Endometrial microvascular endothelial cells (primary cell): ENCODE measurements around the gene CIDEC. TPM values are rescaled to one million over a fixed set of nuclear protein-coding genes. Genes with fewer than 3 reads are reported as not detected.

Source experiments
- in situ Hi-C: cut with HindIII; loops from 2 replicates; pipeline ENCODE4 v1.10.0; 2017; ENCODE audit warnings: low sequenced_read_pairs, low pct_unique_long_range_greater_than_20kb; ENCODE audit errors: inconsistent ontology term
- total RNA-seq: library from RNA; depleted of rRNA; stranded (reverse); fragments of >200 nt; gene quantifications from one replicate; pipeline ENCODE4 v1.2.3, GENCODE V29; 2015; ENCODE audit errors: inconsistent ontology term

The CIDEC gene
- total RNA-seq = not detected

- in situ Hi-C loops = no loop called here
These were observed at the start of gene CIDEC for GRCh38 chr3:9879830-9880549. Gene CIDEC, minus strand, starts transcription at chr3:9880253. Its CDS starts 1,767 bp downstream, at chr3:9878486.

- in situ Hi-C loops = no loop called here
These were observed 48.1 kb upstream of the CIDEC start for GRCh38 chr3:9928158-9928557.

- in situ Hi-C loops = no loop called here
These were observed 38.4 kb upstream of the CIDEC start for GRCh38 chr3:9918261-9919038.

- in situ Hi-C loops = no loop called here
These were observed 37.8 kb upstream of the CIDEC start for GRCh38 chr3:9917820-9918219.

- in situ Hi-C loops = no loop called here
These were observed 37.0 kb upstream of the CIDEC start, which contains the start of gene IL17RC for GRCh38 chr3:9916734-9917680. Gene IL17RC, plus strand, starts transcription at chr3:9917098. Its CDS starts 218 bp downstream, at chr3:9917316.

- in situ Hi-C loops = no loop called here
These were observed 36.3 kb upstream of the CIDEC start for GRCh38 chr3:9916346-9916733.

GRCh38 chr3:9915254-9916141 is 35.4 kb upstream of the CIDEC start:
- in situ Hi-C loops = no loop called here

- in situ Hi-C loops = no loop called here
These were observed 34.7 kb upstream of the CIDEC start for GRCh38 chr3:9914559-9915253.

GRCh38 chr3:9914011-9914410 is 34.0 kb upstream of the CIDEC start:
- in situ Hi-C loops = no loop called here

- in situ Hi-C loops = no loop called here
These were observed 33.5 kb upstream of the CIDEC start for GRCh38 chr3:9913601-9914000.

- in situ Hi-C loops = no loop called here
These were observed 32.4 kb upstream of the CIDEC start for GRCh38 chr3:9912294-9912935.

- in situ Hi-C loops = no loop called here
These were observed 31.8 kb upstream of the CIDEC start for GRCh38 chr3:9911863-9912262.

- in situ Hi-C loops = no loop called here
These were observed 29.4 kb upstream of the CIDEC start for GRCh38 chr3:9909221-9910013.

- in situ Hi-C loops = no loop called here
These were observed 28.2 kb upstream of the CIDEC start for GRCh38 chr3:9908286-9908685.

GRCh38 chr3:9906480-9906879 is 26.4 kb upstream of the CIDEC start:
- in situ Hi-C loops = no loop called here

- in situ Hi-C loops = no loop called here
These were observed 23.9 kb upstream of the CIDEC start for GRCh38 chr3:9903904-9904303.

- in situ Hi-C loops = no loop called here
These were observed 23.2 kb upstream of the CIDEC start for GRCh38 chr3:9903238-9903624.
